OCI-LY7 (cell line): Measurements from ENCODE around the gene RAB24. TPM values are rescaled to one million over a fixed set of nuclear protein-coding genes. Genes with fewer than 3 reads are reported as not detected.
"Not testable (repeated sequence)": the region's sequence is repeated elsewhere in the genome, so short reads cannot be mapped to it uniquely, and the experiment has no call there.

Source experiments
- BruUV-seq: library from RNA; stranded (reverse); fragments of 400-500 nt; replicated peaks from 2 replicates; lab custom pipeline; 2021; lab: Mats Ljungman, UMichigan
- CTCF ChIA-PET: fragments of 300-600 bp; sonication (Branson Sonifier 250); formaldehyde crosslinking; loops from one replicate; lab custom pipeline; 2022; ENCODE audit warnings: antibody characterized with exemption; ENCODE audit not compliant: unreplicated experiment; lab: Charles Lee
- POLR2A ChIA-PET: fragments of 300-600 bp; sonication (Branson Sonifier 250); formaldehyde crosslinking; loops from one replicate; lab custom pipeline; 2022; ENCODE audit warnings: antibody characterized with exemption; lab: Charles Lee
- DNase-seq: peaks from one replicate; pipeline ENCODE4 v3.0.0-alpha.2; 2015; ENCODE audit warnings: low spot score
- H2AFZ ChIP-seq: fragments of 200-600 bp; sonication (generic), shearing (Covaris generic); 2 replicates; pipeline ENCODE4 v1.6.1; 2014; ENCODE audit warnings: mild to moderate bottlenecking, antibody characterized with exemption, low read length, moderate library complexity
- H3K27ac ChIP-seq: fragments of 200-600 bp; sonication (generic); 2 replicates; pipeline ENCODE4 v1.5.1; 2014; ENCODE audit warnings: mixed run types, low read depth, mild to moderate bottlenecking, moderate library complexity, low read length, inconsistent platforms; ENCODE audit not compliant: poor library complexity, severe bottlenecking
- H3K36me3 ChIP-seq: fragments of 200-600 bp; sonication (generic); 2 replicates; pipeline ENCODE4 v1.6.1; 2014; ENCODE audit warnings: mild to moderate bottlenecking, antibody characterized with exemption, low read length, moderate library complexity, mixed read lengths; ENCODE audit not compliant: insufficient read depth
- H3K4me1 ChIP-seq: fragments of 200-600 bp; sonication (generic); 2 replicates; pipeline ENCODE4 v1.5.1; 2014; ENCODE audit warnings: mild to moderate bottlenecking, low read length; ENCODE audit not compliant: insufficient read depth, poor library complexity, severe bottlenecking
- H3K4me2 ChIP-seq: fragments of 200-600 bp; sonication (generic); 2 replicates; pipeline ENCODE4 v1.6.1; 2014; ENCODE audit warnings: mild to moderate bottlenecking, low read length
- H3K4me3 ChIP-seq: fragments of 200-600 bp; sonication (generic); 2 replicates; pipeline ENCODE4 v1.5.1; 2014; ENCODE audit warnings: mild to moderate bottlenecking, low read depth, low read length; ENCODE audit not compliant: poor library complexity, severe bottlenecking
- H3K79me2 ChIP-seq: fragments of 200-600 bp; sonication (generic); 2 replicates; pipeline ENCODE4 v1.6.1; 2016; ENCODE audit warnings: low read depth, mild to moderate bottlenecking, low read length, moderate library complexity, mixed read lengths; ENCODE audit not compliant: insufficient read depth
- H3K9me2 ChIP-seq: fragments of 200-600 bp; sonication (generic); 2 replicates; pipeline ENCODE4 v1.6.1; 2016; ENCODE audit warnings: mild to moderate bottlenecking, low read length, mixed read lengths; ENCODE audit not compliant: insufficient read depth
- H3K9me3 ChIP-seq: fragments of 200-600 bp; sonication (generic); 2 replicates; pipeline ENCODE4 v1.6.1; 2014; ENCODE audit warnings: mild to moderate bottlenecking, mixed run types, low read length, mixed read lengths
- H4K20me1 ChIP-seq: fragments of 200-600 bp; sonication (generic); 2 replicates; pipeline ENCODE4 v1.6.1; 2014; ENCODE audit warnings: mild to moderate bottlenecking, antibody characterized with exemption, low read length, moderate library complexity, mixed read lengths; ENCODE audit not compliant: insufficient read depth
- CTCF ChIP-seq: fragments of 200-600 bp; sonication (generic); conservative IDR thresholded peaks from 2 replicates; pipeline ENCODE4 v1.5.1; 2014; ENCODE audit warnings: mild to moderate bottlenecking, antibody characterized with exemption, low read length, moderate library complexity, mixed read lengths
- EZH2phosphoT487 ChIP-seq: fragments of 200-600 bp; sonication (generic); IDR thresholded peaks from 2 replicates; pipeline ENCODE4 v1.6.1; 2018; ENCODE audit warnings: low read depth, borderline replicate concordance, mild to moderate bottlenecking, mixed run types, antibody characterized with exemption, low read length, moderate library complexity, mixed read lengths
- intact Hi-C: fragments of 100-400 bp; cut with micrococcal nuclease; formaldehyde crosslinking; loops from one replicate; pipeline ENCODE4 v1.10.0; 2022; ENCODE audit not compliant: unreplicated experiment
- total RNA-seq, 2 experiments: library from RNA; depleted of rRNA in 1 of 2; stranded (reverse); fragments of >200 nt in 1 of 2; shearing (Covaris generic) in 1 of 2; gene quantifications; 2 replicates each; pipeline ENCODE4 v1.2.3, GENCODE V29; 2014 to 2022

RAB24 gene
- total RNA-seq, 2 experiments from 2014 or later = 25.8 to 36.1 TPM

GRCh38 chr5:177306674-177307543 is 3.4 kb upstream of the RAB24 start:
- Histone ChIP-seq H3K4me2 (peak overlapping the region; percentile 69), H3K27ac (peak overlapping the region; percentile 92), H3K36me3 (peaks cover 67% of the 10 kb centered on the region), H3K79me2 (peaks cover 41% of the 10 kb centered on the region), H2AFZ (no peak overlapping the region), H3K9me3 (no peaks in the 10 kb centered on the region), H3K4me3 (peak overlapping the region; percentile 50), H4K20me1 (peaks cover 29% of the 10 kb centered on the region), H3K4me1 (peaks cover 68% of the 10 kb centered on the region), H3K9me2 (no peaks in the 10 kb centered on the region)
- CTCF ChIA-PET = no interaction called here
- POLR2A ChIA-PET = no interaction called here
- no TSS peak for BruUV-seq
- peak; percentile 28 for DNase-seq
- intact Hi-C loops = loop anchor here (10.0 kb wide), 1 partner anchor 312 kb away; no protein-coding TSS in a partner anchor
- TF ChIP-seq CTCF (peak; percentile 41), EZH2phosphoT487 (no peak)

GRCh38 chr5:177306103-177306640 is 2.7 kb upstream of the RAB24 start:
- DNase-seq, POLR2A ChIA-PET, H3K27ac ChIP-seq, BruUV-seq, H2AFZ ChIP-seq, H3K9me2 ChIP-seq, H3K9me3 ChIP-seq: not testable (repeated sequence)
- intact Hi-C loops = loop anchor here (10.0 kb wide), 1 partner anchor 311 kb away; no protein-coding TSS in a partner anchor
- Histone ChIP-seq H3K36me3 (peaks cover 74% of the 10 kb centered on the region), H3K4me3 (peak overlapping the region; percentile 100), H4K20me1 (peaks cover 29% of the 10 kb centered on the region), H3K4me2 (peak overlapping the region; percentile 93), H3K79me2 (peaks cover 44% of the 10 kb centered on the region), H3K4me1 (peaks cover 75% of the 10 kb centered on the region)
- CTCF ChIA-PET = interaction anchor here (0.6 kb wide), 1 partner anchor 222 kb away, joined by 3 read pairs; no protein-coding TSS in a partner anchor

GRCh38 chr5:177304392-177305119 is 1.0 kb upstream of the RAB24 start:
- ChIA-PET CTCF (interaction anchor here (0.5 to 0.6 kb wide), 6 partner anchors 39 to 454 kb away, joined by 3 to 10 read pairs (median 4); no protein-coding TSS in a partner anchor), POLR2A (interaction anchor here (0.6 to 1.0 kb wide), 2 partner anchors 71 to 191 kb away, joined by 3 to 4 read pairs; no protein-coding TSS in a partner anchor)
- Histone ChIP-seq H3K79me2 (peaks cover 41% of the 10 kb centered on the region), H3K9me2 (no peaks in the 10 kb centered on the region), H2AFZ (no peak overlapping the region), H4K20me1 (peaks cover 19% of the 10 kb centered on the region), H3K4me2 (peak overlapping the region; percentile 93), H3K4me1 (peaks cover 78% of the 10 kb centered on the region), H3K27ac (peak overlapping the region; percentile 68), H3K4me3 (peak overlapping the region; percentile 100), H3K36me3 (peaks cover 71% of the 10 kb centered on the region), H3K9me3 (no peaks in the 10 kb centered on the region)
- no peak for TF ChIP-seq CTCF
- TF ChIP-seq EZH2phosphoT487 = no peak
- intact Hi-C loops = loop anchor here (5.0 to 10.0 kb wide), 3 partner anchors 127 to 657 kb away; partner anchors contain the start of gene TSPAN17
- peak; percentile 31 for DNase-seq
- BruUV-seq = no TSS peak
